Neural cell (in vitro differentiated cells): Measurements from ENCODE around the gene ATG14. TPM values are rescaled to one million over a fixed set of nuclear protein-coding genes. Genes with fewer than 3 reads are reported as not detected.

Source experiments
- H2AFZ ChIP-seq: fragments of 200-600, 300-800 bp; sonication (generic), shearing (Covaris generic); 2 replicates; pipeline ENCODE4 v1.6.0; 2014; ENCODE audit warnings: low read depth, mild to moderate bottlenecking, antibody characterized with exemption, low read length, moderate library complexity
- H3F3A ChIP-seq: fragments of 200-600 bp; shearing (Covaris generic); 2 replicates; pipeline ENCODE4 v1.6.1; 2016; ENCODE audit warnings: mild to moderate bottlenecking, moderate library complexity, mixed read lengths, antibody characterized with exemption, low read length; ENCODE audit not compliant: insufficient read depth, poor library complexity, severe bottlenecking
- H3K27ac ChIP-seq: fragments of 200-600, 300-800 bp; sonication (generic), shearing (Covaris generic); 2 replicates; pipeline ENCODE4 v1.5.1; 2014; ENCODE audit warnings: mild to moderate bottlenecking, low read length, moderate library complexity
- H3K27me3 ChIP-seq: fragments of 300-800, 200-600 bp; sonication (generic), shearing (Covaris generic); 2 replicates; pipeline ENCODE4 v1.6.0; 2014; ENCODE audit warnings: mild to moderate bottlenecking, low read depth, low read length, moderate library complexity; ENCODE audit not compliant: insufficient read depth
- H3K36me3 ChIP-seq: fragments of 300-800, 200-600 bp; sonication (generic), shearing (Covaris generic); 2 replicates; pipeline ENCODE4 v1.5.1; 2014; ENCODE audit warnings: mild to moderate bottlenecking, antibody characterized with exemption, low read length, moderate library complexity; ENCODE audit not compliant: insufficient read depth
- H3K4me2 ChIP-seq: fragments of 300-800, 200-600 bp; sonication (generic), shearing (Covaris generic); 2 replicates; pipeline ENCODE4 v1.6.0; 2014; ENCODE audit warnings: mild to moderate bottlenecking, low read length
- H3K4me3 ChIP-seq: fragments of 300-800, 200-600 bp; sonication (generic), shearing (Covaris generic); 2 replicates; pipeline ENCODE4 v1.5.1; 2014; ENCODE audit warnings: mild to moderate bottlenecking, low read length, moderate library complexity
- H3K79me2 ChIP-seq: fragments of 200-600 bp; shearing (Covaris generic); replicated peaks from 2 replicates; pipeline ENCODE4 v1.6.0; 2014; ENCODE audit warnings: mild to moderate bottlenecking, low read length, moderate library complexity; ENCODE audit not compliant: insufficient read depth
- H3K9ac ChIP-seq: fragments of 300-800, 200-600 bp; sonication (generic), shearing (Covaris generic); 2 replicates; pipeline ENCODE4 v1.6.1; 2016; ENCODE audit warnings: mild to moderate bottlenecking, low read length, mixed read lengths
- H3K9me2 ChIP-seq: fragments of 200-600 bp; shearing (Covaris generic); 2 replicates; pipeline ENCODE4 v1.6.1; 2016; ENCODE audit warnings: mild to moderate bottlenecking, low read length, mixed read lengths; ENCODE audit not compliant: insufficient read depth
- H3K9me3 ChIP-seq: fragments of 200-600, 300-800 bp; sonication (generic), shearing (Covaris generic); 2 replicates; pipeline ENCODE4 v1.6.1; 2016; ENCODE audit warnings: mild to moderate bottlenecking, mixed run types, low read length, moderate library complexity, mixed read lengths
- H4K20me1 ChIP-seq: fragments of 200-600 bp; shearing (Covaris generic); 2 replicates; pipeline ENCODE4 v1.6.1; 2016; ENCODE audit warnings: mild to moderate bottlenecking, mixed run types; ENCODE audit not compliant: insufficient read depth
- EP300 ChIP-seq: fragments of 450-650 bp; conservative IDR thresholded peaks from 2 replicates; pipeline ENCODE4 v1.6.1; 2014; ENCODE audit warnings: antibody characterized with exemption, mild to moderate bottlenecking, moderate library complexity; ENCODE audit not compliant: poor library complexity, severe bottlenecking
- EZH2 ChIP-seq: fragments of 200-600, 300-800 bp; shearing (Covaris generic), sonication (generic); IDR thresholded peaks from 2 replicates; pipeline ENCODE4 v1.6.1; 2014; ENCODE audit warnings: antibody characterized with exemption, low read length, borderline replicate concordance, mild to moderate bottlenecking; ENCODE audit not compliant: insufficient read depth, poor library complexity, severe bottlenecking
- MXI1 ChIP-seq: fragments of 450-650 bp; conservative IDR thresholded peaks from 2 replicates; pipeline ENCODE4 v1.6.1; 2014; ENCODE audit warnings: antibody characterized with exemption, mild to moderate bottlenecking; ENCODE audit not compliant: poor library complexity, severe bottlenecking
- POLR2AphosphoS5 ChIP-seq: IDR thresholded peaks from 2 replicates; pipeline ENCODE4 v1.6.1; 2012
- RAD21 ChIP-seq: fragments of 450-650 bp; conservative IDR thresholded peaks from 2 replicates; pipeline ENCODE4 v1.6.1; 2014; ENCODE audit warnings: antibody characterized with exemption, mild to moderate bottlenecking, moderate library complexity
- SMC3 ChIP-seq: fragments of 450-650 bp; conservative IDR thresholded peaks from 2 replicates; pipeline ENCODE4 v1.6.1; 2014; ENCODE audit warnings: antibody characterized with exemption, mild to moderate bottlenecking, moderate library complexity; ENCODE audit not compliant: poor library complexity
- TAF1 ChIP-seq: IDR thresholded peaks from 2 replicates; pipeline ENCODE4 v1.6.1; 2012; ENCODE audit warnings: low read depth
- polyA plus RNA-seq: library from polyadenylated mRNA; depleted of rRNA; stranded (reverse); fragments of >200 nt; gene quantifications from 2 replicates; pipeline ENCODE4 v1.2.3, GENCODE V29; 2014
- TF ChIP-seq, protein P1 (sequence below): fragments of 450-650 bp; IDR thresholded peaks from 2 replicates; pipeline ENCODE4 v1.5.1; 2014; ENCODE audit warnings: antibody characterized with exemption, mild to moderate bottlenecking, moderate library complexity; ENCODE audit not compliant: poor library complexity, severe bottlenecking
- TF ChIP-seq, protein P2 (sequence below): IDR thresholded peaks from 2 replicates; pipeline ENCODE4 v1.6.1; 2012; ENCODE audit warnings: borderline replicate concordance

Gene ATG14
- polyA plus RNA-seq, 1 donor from 2014 or later: 28.2 TPM

GRCh38 chr14:55426891-55427290 is 15.3 kb upstream of the ATG14 start (continued):
- TF ChIP-seq, protein P1, sequence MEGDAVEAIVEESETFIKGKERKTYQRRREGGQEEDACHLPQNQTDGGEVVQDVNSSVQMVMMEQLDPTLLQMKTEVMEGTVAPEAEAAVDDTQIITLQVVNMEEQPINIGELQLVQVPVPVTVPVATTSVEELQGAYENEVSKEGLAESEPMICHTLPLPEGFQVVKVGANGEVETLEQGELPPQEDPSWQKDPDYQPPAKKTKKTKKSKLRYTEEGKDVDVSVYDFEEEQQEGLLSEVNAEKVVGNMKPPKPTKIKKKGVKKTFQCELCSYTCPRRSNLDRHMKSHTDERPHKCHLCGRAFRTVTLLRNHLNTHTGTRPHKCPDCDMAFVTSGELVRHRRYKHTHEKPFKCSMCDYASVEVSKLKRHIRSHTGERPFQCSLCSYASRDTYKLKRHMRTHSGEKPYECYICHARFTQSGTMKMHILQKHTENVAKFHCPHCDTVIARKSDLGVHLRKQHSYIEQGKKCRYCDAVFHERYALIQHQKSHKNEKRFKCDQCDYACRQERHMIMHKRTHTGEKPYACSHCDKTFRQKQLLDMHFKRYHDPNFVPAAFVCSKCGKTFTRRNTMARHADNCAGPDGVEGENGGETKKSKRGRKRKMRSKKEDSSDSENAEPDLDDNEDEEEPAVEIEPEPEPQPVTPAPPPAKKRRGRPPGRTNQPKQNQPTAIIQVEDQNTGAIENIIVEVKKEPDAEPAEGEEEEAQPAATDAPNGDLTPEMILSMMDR: no peak
- no peak for TF ChIP-seq MXI1

DNA sequence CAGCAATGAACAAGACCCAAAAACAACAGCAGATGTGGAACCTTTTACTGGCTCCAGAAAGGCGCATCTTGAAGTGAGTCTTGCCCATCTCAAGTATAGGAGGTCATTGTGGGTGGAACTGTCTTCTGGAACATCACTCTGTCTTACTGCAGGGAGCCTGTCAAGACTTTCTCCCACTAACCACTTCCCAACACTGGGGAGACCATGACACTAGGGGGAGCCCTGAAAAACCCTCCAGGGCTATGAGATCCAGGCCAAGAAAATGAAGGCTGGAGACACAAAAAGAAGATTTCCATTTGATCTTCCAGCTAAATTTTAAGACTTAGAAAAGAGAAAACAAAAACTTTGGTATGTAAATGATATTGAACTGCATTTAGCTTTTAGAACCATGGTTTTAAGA is 13.5 kb upstream of the ATG14 start:
- Histone ChIP-seq H3K79me2 (no peaks in the 10 kb centered on the region), H3K4me2 (no peak overlapping the region), H3K4me3 (no peak overlapping the region), H4K20me1 (no peaks in the 10 kb centered on the region), H3K27me3 (no peaks in the 10 kb centered on the region), H2AFZ (no peak overlapping the region), H3K9ac (no peak overlapping the region), H3K27ac (no peak overlapping the region), H3K36me3 (no peaks in the 10 kb centered on the region), H3F3A (no peaks in the 10 kb centered on the region), H3K9me3 (no peaks in the 10 kb centered on the region), H3K9me2 (no peaks in the 10 kb centered on the region)
- TF ChIP-seq MXI1: no peak
- TF ChIP-seq EZH2: no peak
- TF ChIP-seq, protein P2, sequence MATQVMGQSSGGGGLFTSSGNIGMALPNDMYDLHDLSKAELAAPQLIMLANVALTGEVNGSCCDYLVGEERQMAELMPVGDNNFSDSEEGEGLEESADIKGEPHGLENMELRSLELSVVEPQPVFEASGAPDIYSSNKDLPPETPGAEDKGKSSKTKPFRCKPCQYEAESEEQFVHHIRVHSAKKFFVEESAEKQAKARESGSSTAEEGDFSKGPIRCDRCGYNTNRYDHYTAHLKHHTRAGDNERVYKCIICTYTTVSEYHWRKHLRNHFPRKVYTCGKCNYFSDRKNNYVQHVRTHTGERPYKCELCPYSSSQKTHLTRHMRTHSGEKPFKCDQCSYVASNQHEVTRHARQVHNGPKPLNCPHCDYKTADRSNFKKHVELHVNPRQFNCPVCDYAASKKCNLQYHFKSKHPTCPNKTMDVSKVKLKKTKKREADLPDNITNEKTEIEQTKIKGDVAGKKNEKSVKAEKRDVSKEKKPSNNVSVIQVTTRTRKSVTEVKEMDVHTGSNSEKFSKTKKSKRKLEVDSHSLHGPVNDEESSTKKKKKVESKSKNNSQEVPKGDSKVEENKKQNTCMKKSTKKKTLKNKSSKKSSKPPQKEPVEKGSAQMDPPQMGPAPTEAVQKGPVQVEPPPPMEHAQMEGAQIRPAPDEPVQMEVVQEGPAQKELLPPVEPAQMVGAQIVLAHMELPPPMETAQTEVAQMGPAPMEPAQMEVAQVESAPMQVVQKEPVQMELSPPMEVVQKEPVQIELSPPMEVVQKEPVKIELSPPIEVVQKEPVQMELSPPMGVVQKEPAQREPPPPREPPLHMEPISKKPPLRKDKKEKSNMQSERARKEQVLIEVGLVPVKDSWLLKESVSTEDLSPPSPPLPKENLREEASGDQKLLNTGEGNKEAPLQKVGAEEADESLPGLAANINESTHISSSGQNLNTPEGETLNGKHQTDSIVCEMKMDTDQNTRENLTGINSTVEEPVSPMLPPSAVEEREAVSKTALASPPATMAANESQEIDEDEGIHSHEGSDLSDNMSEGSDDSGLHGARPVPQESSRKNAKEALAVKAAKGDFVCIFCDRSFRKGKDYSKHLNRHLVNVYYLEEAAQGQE: no peak
- TF ChIP-seq, protein P1: no peak
- no peak for TF ChIP-seq SMC3
- TF ChIP-seq TAF1: no peak
- TF ChIP-seq EP300: no peak
- no peak for TF ChIP-seq RAD21

- Histone ChIP-seq H3K4me3 (no peak overlapping the region), H2AFZ (no peak overlapping the region), H3K4me2 (no peak overlapping the region), H3K9me3 (no peaks in the 10 kb centered on the region), H3K9me2 (no peaks in the 10 kb centered on the region), H3K9ac (no peak overlapping the region), H4K20me1 (no peaks in the 10 kb centered on the region), H3K79me2 (no peaks in the 10 kb centered on the region), H3K36me3 (no peaks in the 10 kb centered on the region), H3K27ac (no peak overlapping the region), H3K27me3 (no peaks in the 10 kb centered on the region), H3F3A (no peaks in the 10 kb centered on the region)
- TF ChIP-seq EP300: no peak
- TF ChIP-seq, protein P2: no peak
- no peak for TF ChIP-seq SMC3
- no peak for TF ChIP-seq RAD21
- TF ChIP-seq, protein P1: no peak
- no peak for TF ChIP-seq MXI1
- no peak for TF ChIP-seq POLR2AphosphoS5
- no peak for TF ChIP-seq TAF1
- no peak for TF ChIP-seq EZH2
Measured at GRCh38 chr14:55423969-55424368, 12.3 kb upstream of the ATG14 start.
